Lower leg skin (tissue), 3 donors: ENCODE data around the gene AFAP1L1.

Experiments used
- POLR2A ChIP-seq, 2 donors: fragments of 450-650 bp; IDR thresholded peaks; one replicate each; pipeline ENCODE4 v1.6.1; 2016 to 2017; ENCODE audit warnings: antibody characterized with exemption in 2 of 2, mild to moderate bottlenecking in 1 of 2, moderate library complexity in 1 of 2
- TF ChIP-seq, protein P1 (sequence below), 3 donors: fragments of 450-650 bp; IDR thresholded peaks; one replicate each; pipeline ENCODE4 v1.5.1; 2016; ENCODE audit warnings: antibody characterized with exemption in 3 of 3, mild to moderate bottlenecking in 3 of 3, moderate library complexity in 2 of 3

DNA sequence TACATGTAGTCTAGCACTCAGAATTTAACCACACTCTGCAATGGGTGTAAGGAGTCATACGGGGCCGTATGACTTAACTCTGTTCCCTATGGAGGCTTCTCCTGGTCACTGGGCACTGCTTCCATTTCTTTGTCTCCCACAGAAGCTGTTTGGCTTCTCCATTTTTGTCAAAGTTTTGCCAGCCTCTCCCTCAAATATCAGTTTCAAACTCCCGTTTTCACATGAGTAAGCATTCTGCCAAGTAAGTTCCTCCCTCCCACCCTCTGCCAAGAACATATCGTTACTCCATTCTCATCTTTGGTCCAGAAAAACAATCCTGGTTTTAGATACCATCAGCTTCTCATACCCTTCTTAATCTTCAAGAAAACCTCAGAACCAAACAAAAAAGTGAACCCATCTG lies 6.1 kb downstream of the AFAP1L1 start:
- TF ChIP-seq, protein P1, sequence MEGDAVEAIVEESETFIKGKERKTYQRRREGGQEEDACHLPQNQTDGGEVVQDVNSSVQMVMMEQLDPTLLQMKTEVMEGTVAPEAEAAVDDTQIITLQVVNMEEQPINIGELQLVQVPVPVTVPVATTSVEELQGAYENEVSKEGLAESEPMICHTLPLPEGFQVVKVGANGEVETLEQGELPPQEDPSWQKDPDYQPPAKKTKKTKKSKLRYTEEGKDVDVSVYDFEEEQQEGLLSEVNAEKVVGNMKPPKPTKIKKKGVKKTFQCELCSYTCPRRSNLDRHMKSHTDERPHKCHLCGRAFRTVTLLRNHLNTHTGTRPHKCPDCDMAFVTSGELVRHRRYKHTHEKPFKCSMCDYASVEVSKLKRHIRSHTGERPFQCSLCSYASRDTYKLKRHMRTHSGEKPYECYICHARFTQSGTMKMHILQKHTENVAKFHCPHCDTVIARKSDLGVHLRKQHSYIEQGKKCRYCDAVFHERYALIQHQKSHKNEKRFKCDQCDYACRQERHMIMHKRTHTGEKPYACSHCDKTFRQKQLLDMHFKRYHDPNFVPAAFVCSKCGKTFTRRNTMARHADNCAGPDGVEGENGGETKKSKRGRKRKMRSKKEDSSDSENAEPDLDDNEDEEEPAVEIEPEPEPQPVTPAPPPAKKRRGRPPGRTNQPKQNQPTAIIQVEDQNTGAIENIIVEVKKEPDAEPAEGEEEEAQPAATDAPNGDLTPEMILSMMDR (IDR thresholded peaks at IDR 0.05): no peak
- TF ChIP-seq POLR2A (IDR thresholded peaks at IDR 0.05): no peak
